ENCODE measurements around the gene BBS2. TPM values are rescaled to one million over a fixed set of nuclear protein-coding genes. Genes with fewer than 3 reads are reported as not detected.

BBS2 gene
- total RNA-seq, 1 donor from 2014 or later: 48.6 TPM

GRCh38 chr16:56480776-56481467 is 38.9 kb downstream of the BBS2 start:
- Mint-ChIP-seq H3K4me3 (no peak overlapping the region), H3K36me3 (ENCODE audit: low read depth) (peaks cover 17% of the 10 kb centered on the region), H3K27ac (ENCODE audit: unreplicated experiment) (no peak overlapping the region), H3K27me3 (ENCODE audit: low read depth) (no peaks in the 10 kb centered on the region), H3K9me3 (no peaks in the 10 kb centered on the region), H3K4me1 (no peaks in the 10 kb centered on the region)
- TF ChIP-seq CTCF (conservative IDR thresholded peaks at IDR 0.05): no peak
- no peak for DNase-seq (ENCODE audit: low read depth, low spot score)

GRCh38 chr16:56479469-56479868 is 40.4 kb downstream of the BBS2 start:
- Mint-ChIP-seq H3K4me3 (no peak overlapping the region), H3K9me3 (no peaks in the 10 kb centered on the region), H3K27ac (ENCODE audit: unreplicated experiment) (no peak overlapping the region), H3K36me3 (ENCODE audit: low read depth) (peaks cover 15% of the 10 kb centered on the region), H3K4me1 (no peaks in the 10 kb centered on the region), H3K27me3 (ENCODE audit: low read depth) (no peaks in the 10 kb centered on the region)
- TF ChIP-seq CTCF (conservative IDR thresholded peaks at IDR 0.05): no peak
- DNase-seq (ENCODE audit: low read depth, low spot score): no peak

GRCh38 chr16:56478281-56479049 is 41.4 kb downstream of the BBS2 start:
- no peak for DNase-seq (ENCODE audit: low read depth, low spot score)
- Mint-ChIP-seq H3K36me3 (ENCODE audit: low read depth) (peaks cover 15% of the 10 kb centered on the region), H3K9me3 (no peaks in the 10 kb centered on the region), H3K4me1 (no peaks in the 10 kb centered on the region), H3K27me3 (ENCODE audit: low read depth) (no peaks in the 10 kb centered on the region), H3K4me3 (no peak overlapping the region), H3K27ac (ENCODE audit: unreplicated experiment) (peak overlapping the region; percentile 6)
- TF ChIP-seq CTCF (conservative IDR thresholded peaks at IDR 0.05): no peak

GRCh38 chr16:56477096-56477878 is 42.5 kb downstream of the BBS2 start:
- no peaks in the 10 kb centered on the region for H3K27me3 Mint-ChIP-seq (ENCODE audit: low read depth)

More at GRCh38 chr16:56477096-56477878, 42.5 kb downstream of the BBS2 start:
- no peak for TF ChIP-seq CTCF (conservative IDR thresholded peaks at IDR 0.05)
- Mint-ChIP-seq H3K9me3 (no peaks in the 10 kb centered on the region), H3K4me3 (no peak overlapping the region), H3K36me3 (ENCODE audit: low read depth) (peaks cover 15% of the 10 kb centered on the region), H3K27ac (ENCODE audit: unreplicated experiment) (no peak overlapping the region), H3K4me1 (no peaks in the 10 kb centered on the region)
- DNase-seq (ENCODE audit: low read depth, low spot score): no peak

Measured in neural crest cell (in vitro differentiated cells).